H9 (cell line): ENCODE results near the gene FAM162A. TPM values are rescaled to one million over a fixed set of nuclear protein-coding genes. Genes with fewer than 3 reads are reported as not detected.

ENCODE experiments used
- DNase-seq: peaks from one replicate; pipeline ENCODE4 v3.0.0-alpha.2; 2017
- H2AFZ ChIP-seq: one replicate; pipeline ENCODE4 v1.6.1; 2013; ENCODE audit warnings: mild to moderate bottlenecking, low read length, control low read depth, moderate library complexity
- H2AK5ac ChIP-seq: 2 replicates; pipeline ENCODE4 v1.6.1; 2013; ENCODE audit warnings: low read length, control low read depth, mixed read lengths; ENCODE audit not compliant: insufficient read length
- H2BK120ac ChIP-seq: one replicate; pipeline ENCODE4 v1.6.1; 2013; ENCODE audit warnings: low read depth, mild to moderate bottlenecking, low read length, control low read depth, inconsistent platforms; ENCODE audit not compliant: poor library complexity, severe bottlenecking
- H2BK12ac ChIP-seq: 2 replicates; pipeline ENCODE4 v1.6.1; 2013; ENCODE audit warnings: low read length, control low read depth, mixed read lengths, low read depth; ENCODE audit not compliant: insufficient read length
- H2BK15ac ChIP-seq: 2 replicates; pipeline ENCODE4 v1.6.1; 2013; ENCODE audit warnings: low read depth, low read length, control low read depth
- H2BK20ac ChIP-seq: one replicate; pipeline ENCODE4 v1.6.1; 2013; ENCODE audit warnings: low read depth, mild to moderate bottlenecking, low read length, control low read depth, inconsistent platforms; ENCODE audit not compliant: poor library complexity, severe bottlenecking
- H2BK5ac ChIP-seq: 2 replicates; pipeline ENCODE4 v1.6.1; 2013; ENCODE audit warnings: low read length, control low read depth, mixed read lengths; ENCODE audit not compliant: insufficient read length
- H3K14ac ChIP-seq: 2 replicates; pipeline ENCODE4 v1.6.1; 2013; ENCODE audit warnings: low read length, control low read depth; ENCODE audit not compliant: insufficient read depth
- H3K18ac ChIP-seq: 2 replicates; pipeline ENCODE4 v1.6.1; 2013; ENCODE audit warnings: low read depth, mild to moderate bottlenecking, mixed read lengths, low read length, control low read depth; ENCODE audit not compliant: insufficient read length
- H3K23ac ChIP-seq: 2 replicates; pipeline ENCODE4 v1.6.1; 2013; ENCODE audit warnings: low read length, control low read depth, mixed read lengths, low read depth; ENCODE audit not compliant: insufficient read length
- H3K23me2 ChIP-seq: 2 replicates; pipeline ENCODE4 v1.6.1; 2013; ENCODE audit warnings: low read depth, mild to moderate bottlenecking, mixed read lengths, low read length, control low read depth; ENCODE audit not compliant: insufficient read length, poor library complexity, severe bottlenecking
- H3K27ac ChIP-seq: 2 replicates; pipeline ENCODE4 v1.5.1; 2013; ENCODE audit warnings: low read length, control low read depth, mixed read lengths, low read depth; ENCODE audit not compliant: insufficient read length
- H3K27me3 ChIP-seq: 2 replicates; pipeline ENCODE4 v1.6.1; 2013; ENCODE audit warnings: low read length, control low read depth, inconsistent platforms; ENCODE audit not compliant: insufficient read depth
- H3K4ac ChIP-seq: 2 replicates; pipeline ENCODE4 v1.6.1; 2013; ENCODE audit warnings: low read depth, mild to moderate bottlenecking, control low read depth, inconsistent platforms, low read length, moderate library complexity
- H3K4me1 ChIP-seq: 2 replicates; pipeline ENCODE4 v1.6.1; 2013; ENCODE audit warnings: low read length, control low read depth, inconsistent platforms; ENCODE audit not compliant: insufficient read depth
- H3K4me2 ChIP-seq: 2 replicates; pipeline ENCODE4 v1.6.1; 2013; ENCODE audit warnings: low read length, control low read depth, mixed read lengths; ENCODE audit not compliant: insufficient read length, insufficient read depth
- H3K56ac ChIP-seq: 2 replicates; pipeline ENCODE4 v1.6.1; 2013; ENCODE audit warnings: low read depth, mild to moderate bottlenecking, mixed read lengths, low read length, control low read depth; ENCODE audit not compliant: insufficient read length
- H3K79me1 ChIP-seq: 2 replicates; pipeline ENCODE4 v1.6.1; 2013; ENCODE audit warnings: low read depth, mild to moderate bottlenecking, moderate library complexity, low read length, control low read depth, inconsistent platforms; ENCODE audit not compliant: insufficient read depth, poor library complexity, severe bottlenecking
- H3K79me2 ChIP-seq: 2 replicates; pipeline ENCODE4 v1.6.1; 2013; ENCODE audit warnings: low read length, control low read depth, inconsistent platforms; ENCODE audit not compliant: insufficient read depth
- H3K9ac ChIP-seq: 2 replicates; pipeline ENCODE4 v1.6.1; 2013; ENCODE audit warnings: low read length, control low read depth, mixed read lengths; ENCODE audit not compliant: insufficient read length; ENCODE audit errors: extremely low read depth
- H3K9me3 ChIP-seq: one replicate; pipeline ENCODE4 v1.6.1; 2013; ENCODE audit warnings: low read depth, low read length, inconsistent platforms; ENCODE audit not compliant: control insufficient read depth
- H3T11ph ChIP-seq: one replicate; pipeline ENCODE4 v1.6.1; 2013; ENCODE audit warnings: mild to moderate bottlenecking, low read length, control low read depth, inconsistent platforms
- H4K20me1 ChIP-seq: one replicate; pipeline ENCODE4 v1.6.1; 2013; ENCODE audit not compliant: control insufficient read depth, insufficient read length, insufficient read depth
- H4K5ac ChIP-seq: 2 replicates; pipeline ENCODE4 v1.6.1; 2013; ENCODE audit warnings: low read depth, mild to moderate bottlenecking, mixed read lengths, low read length, control low read depth; ENCODE audit not compliant: insufficient read length
- H4K8ac ChIP-seq: replicated peaks from 2 replicates; pipeline ENCODE4 v1.6.1; 2013; ENCODE audit warnings: low read length, control low read depth, mixed read lengths, low read depth; ENCODE audit not compliant: insufficient read length
- H4K91ac ChIP-seq: 2 replicates; pipeline ENCODE4 v1.6.1; 2013; ENCODE audit warnings: low read depth, mild to moderate bottlenecking, moderate library complexity, mixed read lengths, low read length, control low read depth; ENCODE audit not compliant: insufficient read length
- H3K27ac Mint-ChIP-seq, 3 experiments: 2 replicates in 2 of 3; 3 replicates in 1 of 3; pipeline ENCODE4 v1.8.0; 2020 to 2021; ENCODE audit warnings: mixed read lengths in 3 of 3, mild to moderate bottlenecking in 1 of 3, moderate library complexity in 1 of 3
- H3K27me3 Mint-ChIP-seq: 2 replicates; pipeline ENCODE4 v1.8.0; 2021; ENCODE audit warnings: low read depth, mild to moderate bottlenecking, moderate library complexity, mixed read lengths
- H3K36me3 Mint-ChIP-seq, 3 experiments: 2 replicates in 2 of 3; 3 replicates in 1 of 3; pipeline ENCODE4 v1.8.0; 2020 to 2021; ENCODE audit warnings: low read depth in 3 of 3, mixed read lengths in 3 of 3; ENCODE audit not compliant: insufficient read depth in 1 of 3
- H3K4me1 Mint-ChIP-seq, 2 experiments: 2 replicates each; pipeline ENCODE4 v1.8.0; 2020; ENCODE audit warnings: mixed read lengths in 2 of 2
- H3K4me3 Mint-ChIP-seq, 2 experiments: 2 replicates in 1 of 2; 3 replicates in 1 of 2; pipeline ENCODE4 v1.8.0; 2020 to 2021; ENCODE audit warnings: mild to moderate bottlenecking in 2 of 2, mixed read lengths in 2 of 2, moderate library complexity in 1 of 2
- H3K9me3 Mint-ChIP-seq, 2 experiments: 2 replicates in 1 of 2; 3 replicates in 1 of 2; pipeline ENCODE4 v1.8.0; 2020; ENCODE audit warnings: mild to moderate bottlenecking in 2 of 2, mixed read lengths in 2 of 2, moderate library complexity in 1 of 2
- WGBS: extraction: QIAGEN DNeasy Blood & Tissue Kit; methylation state at CpG from one replicate; pipeline ENCODE4 v1.1.7; 2013; ENCODE audit warnings: missing lambda C conversion rate, low lambda C conversion rate, mixed read lengths; ENCODE audit not compliant: insufficient read length; ENCODE audit errors: extremely low coverage; 5-methylcytosine and 5-hydroxymethylcytosine counted together
- total RNA-seq: library from RNA; stranded (reverse); gene quantifications from 2 replicates; pipeline ENCODE4 v1.2.1, GENCODE V29; 2021
- TF ChIP-seq, protein P1 (sequence below): fragments of 200-600 bp; sonication (generic); conservative IDR thresholded peaks from 3 replicates; pipeline ENCODE4 v1.8.0; 2021; ENCODE audit warnings: antibody characterized with exemption, mild to moderate bottlenecking

FAM162A gene
- total RNA-seq, 1 experiment from 2014 or later: 78.5 TPM

DNA sequence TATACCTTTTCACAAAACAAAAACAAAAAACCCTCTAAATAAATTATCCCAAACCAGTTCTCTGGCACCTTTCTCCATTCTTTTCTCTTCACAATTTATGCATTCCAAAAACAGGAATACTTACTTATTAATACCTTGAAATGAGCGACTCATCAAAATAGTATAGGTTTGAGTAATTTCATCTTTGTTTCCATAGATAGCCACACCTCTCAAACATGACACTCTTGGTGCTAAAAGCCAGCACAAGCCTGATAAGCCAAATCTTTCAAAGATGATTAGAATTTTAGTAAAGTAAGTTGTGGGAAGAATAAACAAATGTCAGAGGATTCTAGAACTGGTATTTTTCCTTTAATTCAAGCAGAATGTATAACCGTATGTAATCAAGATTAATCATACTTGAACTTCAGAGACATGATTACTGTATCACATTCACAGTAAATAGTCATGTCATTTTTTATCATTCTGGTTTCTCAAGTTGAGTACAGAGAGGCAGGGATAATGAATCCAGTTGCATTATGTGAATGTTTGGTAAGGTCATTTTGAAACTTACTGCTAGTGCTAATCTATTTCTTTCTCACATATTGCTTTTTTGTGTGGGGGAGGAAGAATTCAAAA, 44.0 kb downstream of the FAM162A start:
- peak overlapping the region in 1 of 3 experiments; percentile 42; a peak in 1 of 7 replicates for H3K27ac Mint-ChIP-seq
- no peak overlapping the region for H3K14ac ChIP-seq

More for the DNA sequence above, 44.0 kb downstream of the FAM162A start:
- H3K18ac ChIP-seq: no peak overlapping the region
- H3K9ac ChIP-seq: no peak overlapping the region
- H3K27ac ChIP-seq: no peak overlapping the region
- H3K27me3 Mint-ChIP-seq: no peaks in the 10 kb centered on the region
- H4K8ac ChIP-seq: no peak overlapping the region
- H2AFZ ChIP-seq: no peak overlapping the region
- no CpG with 5 or more reads among the region's 2 CpGs for WGBS
- TF ChIP-seq, protein P1, sequence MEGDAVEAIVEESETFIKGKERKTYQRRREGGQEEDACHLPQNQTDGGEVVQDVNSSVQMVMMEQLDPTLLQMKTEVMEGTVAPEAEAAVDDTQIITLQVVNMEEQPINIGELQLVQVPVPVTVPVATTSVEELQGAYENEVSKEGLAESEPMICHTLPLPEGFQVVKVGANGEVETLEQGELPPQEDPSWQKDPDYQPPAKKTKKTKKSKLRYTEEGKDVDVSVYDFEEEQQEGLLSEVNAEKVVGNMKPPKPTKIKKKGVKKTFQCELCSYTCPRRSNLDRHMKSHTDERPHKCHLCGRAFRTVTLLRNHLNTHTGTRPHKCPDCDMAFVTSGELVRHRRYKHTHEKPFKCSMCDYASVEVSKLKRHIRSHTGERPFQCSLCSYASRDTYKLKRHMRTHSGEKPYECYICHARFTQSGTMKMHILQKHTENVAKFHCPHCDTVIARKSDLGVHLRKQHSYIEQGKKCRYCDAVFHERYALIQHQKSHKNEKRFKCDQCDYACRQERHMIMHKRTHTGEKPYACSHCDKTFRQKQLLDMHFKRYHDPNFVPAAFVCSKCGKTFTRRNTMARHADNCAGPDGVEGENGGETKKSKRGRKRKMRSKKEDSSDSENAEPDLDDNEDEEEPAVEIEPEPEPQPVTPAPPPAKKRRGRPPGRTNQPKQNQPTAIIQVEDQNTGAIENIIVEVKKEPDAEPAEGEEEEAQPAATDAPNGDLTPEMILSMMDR: no peak
- no peak overlapping the region for H3K4me2 ChIP-seq
- no peak overlapping the region for H3K4me3 Mint-ChIP-seq
- no peak overlapping the region for H3T11ph ChIP-seq
- no peak overlapping the region for H3K4ac ChIP-seq
- no peaks in the 10 kb centered on the region for H4K20me1 ChIP-seq
- no peaks in the 10 kb centered on the region for H3K27me3 ChIP-seq
- H4K5ac ChIP-seq: no peak overlapping the region
- H3K36me3 Mint-ChIP-seq: peaks cover 3 to 57% (median 32%) of the 10 kb centered on the region in 3 experiments; a peak in 6 of 7 replicates
- H3K23ac ChIP-seq: no peak overlapping the region
- no peak overlapping the region for H2AK5ac ChIP-seq
- no peaks in the 10 kb centered on the region for H3K79me2 ChIP-seq
- DNase-seq: no peak
- no peak overlapping the region for H2BK20ac ChIP-seq
- no peak overlapping the region for H2BK12ac ChIP-seq
- H2BK15ac ChIP-seq: no peak overlapping the region
- H3K56ac ChIP-seq: no peak overlapping the region
- no peak overlapping the region for H4K91ac ChIP-seq
- no peaks in the 10 kb centered on the region for H3K23me2 ChIP-seq
- no peaks in the 10 kb centered on the region for H3K9me3 ChIP-seq
- H2BK5ac ChIP-seq: no peak overlapping the region
- no peak overlapping the region for H2BK120ac ChIP-seq
- no peaks in the 10 kb centered on the region for H3K79me1 ChIP-seq
- H3K4me1 ChIP-seq: no peaks in the 10 kb centered on the region
- no peaks in the 10 kb centered on the region for H3K4me1 Mint-ChIP-seq
- H3K9me3 Mint-ChIP-seq: no peaks in the 10 kb centered on the region
